Spleen (tissue), 11 donors: ENCODE results near the gene FST. TPM values are rescaled to one million over a fixed set of nuclear protein-coding genes. Genes with fewer than 3 reads are reported as not detected.

ENCODE experiments used
- DNase-seq: peaks from one replicate; pipeline ENCODE4 v3.0.0-alpha.2; 2020
- H3K27ac ChIP-seq, 8 donors: fragments of 200-600 bp; sonication (generic) in 7 of 8; 1 replicate in 4 of 8; 2 replicates in 4 of 8; pipeline versions ENCODE4 v1.5.0 to v1.8.0; 2016 to 2021; ENCODE audit warnings: inconsistent platforms in 4 of 8, mild to moderate bottlenecking in 4 of 8, moderate library complexity in 1 of 8
- H3K27me3 ChIP-seq, 7 donors: fragments of 200-600 bp; sonication (generic) in 6 of 7; replicated peaks in 1 of 7; 1 replicate in 4 of 7; 2 replicates in 3 of 7; pipeline versions ENCODE4 v1.5.0 to v1.8.0; 2016 to 2021; ENCODE audit warnings: inconsistent platforms in 3 of 7, mild to moderate bottlenecking in 1 of 7
- H3K36me3 ChIP-seq, 6 donors: fragments of 200-600 bp; sonication (generic) in 5 of 6; 1 replicate in 4 of 6; 2 replicates in 2 of 6; pipeline versions ENCODE4 v1.5.0 to v1.8.0; 2016 to 2021; ENCODE audit warnings: inconsistent platforms in 2 of 6
- H3K4me1 ChIP-seq, 6 donors: fragments of 200-600 bp; sonication (generic) in 5 of 6; 1 replicate in 3 of 6; 2 replicates in 3 of 6; pipeline versions ENCODE4 v1.5.0 to v1.8.0; 2016 to 2021; ENCODE audit warnings: inconsistent platforms in 3 of 6
- H3K4me3 ChIP-seq, 8 donors: fragments of 200-600 bp; sonication (generic) in 7 of 8; 1 replicate in 4 of 8; 2 replicates in 4 of 8; pipeline versions ENCODE4 v1.5.0 to v1.8.0; 2016 to 2021; ENCODE audit warnings: inconsistent platforms in 4 of 8, mild to moderate bottlenecking in 4 of 8, moderate library complexity in 2 of 8
- H3K9me3 ChIP-seq, 8 donors: fragments of 200-600 bp; sonication (generic) in 7 of 8; 1 replicate in 4 of 8; 2 replicates in 4 of 8; pipeline versions ENCODE4 v1.5.0 to v1.8.0; 2016 to 2021; ENCODE audit warnings: inconsistent platforms in 4 of 8
- CTCF ChIP-seq, 11 experiments: fragments of 200-600 bp in 7 of 11; fragments of 450-650 bp in 4 of 11; sonication (generic) in 4 of 11; IDR thresholded peaks in 8 of 11; conservative IDR thresholded peaks in 3 of 11; 1 replicate in 7 of 11; 2 replicates in 4 of 11; pipeline versions ENCODE4 v1.4.0 to v1.8.0; 2016 to 2021; ENCODE audit warnings: antibody characterized with exemption in 11 of 11, inconsistent platforms in 4 of 11, mild to moderate bottlenecking in 1 of 11
- POLR2A ChIP-seq, 3 donors: fragments of 450-650 bp; IDR thresholded peaks; one replicate each; pipeline ENCODE4 v1.5.1; 2017; ENCODE audit warnings: antibody characterized with exemption in 3 of 3, mild to moderate bottlenecking in 1 of 3
- POLR2AphosphoS5 ChIP-seq, 3 donors: sonication (generic); formaldehyde crosslinking; IDR thresholded peaks; one replicate each; pipeline ENCODE4 v1.5.1; 2017; ENCODE audit warnings: antibody characterized with exemption in 3 of 3
- WGBS, 5 donors: extraction: QIAGEN DNeasy Blood & Tissue Kit in 3 of 5; methylation state at CpG; one replicate each; pipeline versions ENCODE4 v1.1.5 to v1.1.7; 2013 to 2018; 5-methylcytosine and 5-hydroxymethylcytosine counted together
- intact Hi-C: fragments of 100-400 bp; cut with DNase I; formaldehyde crosslinking; loops from one replicate; pipeline ENCODE4 v1.15.0; 2023; ENCODE audit warnings: low total_unique reads
- polyA plus RNA-seq, 3 donors: library from polyadenylated mRNA; stranded (reverse); fragments of 200-250 nt; gene quantifications; one replicate each; pipeline ENCODE4 v1.2.1, GENCODE V29; 2013
- total RNA-seq, 7 donors: library from RNA; depleted of rRNA in 3 of 7; stranded (reverse); fragments of >200 nt in 3 of 7; fragmentation: NEBNext Ultra II Directional in 4 of 7; extraction: Animal tissue kit (Norgen Biotek cat#: 25700) in 4 of 7; gene quantifications; one replicate each; pipeline versions ENCODE4 v1.1.0 to v1.2.1, GENCODE V29; 2016 to 2021
- donor health status: healthy with polysubstance abuse.
- donor health status: DM: no; HTN: no; CAD: no; lungs with moderate emphysema.
- donor health status: DM: no; HTN: no; CAD: no.
- donor health status: Bipolar disorder and iron deficiency.
- donor health status: healthy.
- donor health status: DM: no; HTN: no; CAD: no.
- donor health status: DM: yes; HTN: yes; CAD: no.

The FST gene
- total and polyA plus RNA-seq, 10 donors, result 0.06 to 0.40 (median 0.21) TPM; not detected in 6

DNA sequence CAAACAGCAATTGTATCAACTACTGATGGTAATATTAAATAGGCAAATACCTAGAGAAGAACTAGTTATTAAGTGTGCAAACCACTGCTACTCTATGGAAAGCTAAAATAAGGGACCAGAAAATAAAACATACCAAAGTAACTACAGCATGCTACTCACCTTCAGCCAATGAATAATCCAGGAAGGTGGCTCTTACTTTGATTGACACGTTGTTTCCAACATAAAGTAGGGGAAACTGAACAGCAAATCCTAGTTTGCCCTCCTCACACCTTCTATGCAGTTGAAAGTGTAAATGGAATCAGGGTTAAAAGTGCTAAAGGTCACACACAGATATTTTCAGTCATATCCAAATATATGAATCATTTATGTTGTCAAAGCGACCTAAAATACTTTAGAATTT is 5.1 kb upstream of the FST start:
- no peaks in the 10 kb centered on the region for H3K9me3 ChIP-seq
- DNase-seq, result no peak
- intact Hi-C loops, result loop anchor here (5.0 kb wide), 1 partner anchor 742 kb away; no protein-coding TSS in a partner anchor
- TF ChIP-seq POLR2A (IDR thresholded peaks at IDR 0.05) (no peak), CTCF (IDR thresholded peaks at IDR 0.05 in 8 of 11, conservative IDR thresholded peaks at IDR 0.05 in 3 of 11) (no peak), POLR2AphosphoS5 (IDR thresholded peaks at IDR 0.05) (no peak)
- H3K4me1 ChIP-seq, result peaks cover 3 to 24% (median 20%) of the 10 kb centered on the region in 6 donors
- H3K36me3 ChIP-seq, result no peaks in the 10 kb centered on the region
- H3K27ac ChIP-seq, result no peak overlapping the region
- no peak overlapping the region for H3K4me3 ChIP-seq
- WGBS, 5 donors, result 70 to 92% (median 81%) methylated on average over 2 of the region's 2 CpGs
- H3K27me3 ChIP-seq, result peaks cover 4 to 63% (median 24%) of the 10 kb centered on the region in 7 donors

- intact Hi-C loops, result loop anchor here (5.0 kb wide), 1 partner anchor 741 kb away; no protein-coding TSS in a partner anchor
- Histone ChIP-seq H3K9me3 (no peaks in the 10 kb centered on the region), H3K27me3 (peaks cover 4 to 70% (median 29%) of the 10 kb centered on the region in 7 donors), H3K4me1 (peaks cover 6 to 31% (median 26%) of the 10 kb centered on the region in 6 donors), H3K4me3 (no peak overlapping the region), H3K36me3 (no peaks in the 10 kb centered on the region), H3K27ac (no peak overlapping the region)
- TF ChIP-seq POLR2AphosphoS5 (IDR thresholded peaks at IDR 0.05), result no peak
- no peak for TF ChIP-seq CTCF (IDR thresholded peaks at IDR 0.05 in 8 of 11, conservative IDR thresholded peaks at IDR 0.05 in 3 of 11)
- TF ChIP-seq POLR2A (IDR thresholded peaks at IDR 0.05), result no peak
- whole genome bisulfite sequencing, 5 donors, result 57 to 82% (median 70%) methylated on average over 3 of the region's 3 CpGs
- DNase-seq, result no peak
These were observed 4.4 kb upstream of the FST start for GRCh38 chr5:53476019-53476418.

DNA sequence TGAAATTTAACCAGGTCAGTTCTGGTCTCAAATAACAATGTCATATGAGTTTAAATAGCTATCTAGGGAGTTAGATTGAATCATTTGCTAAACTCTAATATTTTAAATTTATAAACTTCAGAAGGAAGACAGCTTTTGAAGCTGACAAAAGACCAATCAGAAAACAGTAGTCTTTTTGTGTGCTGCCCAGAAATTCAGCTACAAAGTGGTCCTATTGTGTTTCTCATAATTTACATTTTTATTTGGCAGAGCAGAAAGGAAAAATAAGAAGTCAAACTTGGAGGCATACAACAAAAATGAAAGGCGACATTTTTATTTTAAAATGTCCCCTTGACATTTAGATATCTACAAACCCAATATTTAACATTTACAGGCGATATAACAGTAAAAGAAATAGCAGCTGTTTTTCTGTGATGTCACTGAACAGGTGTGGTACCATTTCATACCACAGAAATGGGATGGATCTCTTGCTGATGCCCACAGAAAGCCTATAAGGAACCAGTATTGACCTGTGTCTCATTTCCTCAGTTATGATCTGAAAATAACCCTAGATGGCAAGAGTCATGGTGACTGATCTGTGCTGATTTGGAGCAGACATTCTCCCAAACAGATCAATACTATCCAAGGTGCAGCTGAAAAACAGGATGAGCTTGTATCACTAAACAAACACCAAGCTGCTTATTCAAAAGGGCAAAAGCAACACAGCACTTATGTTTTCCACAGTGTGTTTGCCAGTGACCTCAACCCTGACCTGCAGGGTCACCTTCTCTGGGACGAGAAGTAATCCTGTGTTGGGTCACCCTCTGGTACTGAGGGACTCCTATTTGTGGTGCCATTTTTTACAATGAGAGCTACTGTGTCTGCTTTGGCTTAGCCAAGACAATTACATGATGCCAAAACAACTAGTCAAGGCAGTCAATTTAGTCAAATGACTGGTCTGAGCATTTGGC is 3.6 kb upstream of the FST start:
- no peak overlapping the region for H3K4me3 ChIP-seq
- H3K27ac ChIP-seq, result no peak overlapping the region
- H3K36me3 ChIP-seq, result no peaks in the 10 kb centered on the region
- intact Hi-C loops, result loop anchor here (5.0 kb wide), 1 partner anchor 740 kb away; no protein-coding TSS in a partner anchor
- H3K4me1 ChIP-seq, result peaks cover 14 to 39% (median 34%) of the 10 kb centered on the region in 6 donors
- 72 to 77% (median 75%) methylated on average over 3 of the region's 3 CpGs for WGBS, 5 donors
- TF ChIP-seq POLR2A (IDR thresholded peaks at IDR 0.05) (no peak), POLR2AphosphoS5 (IDR thresholded peaks at IDR 0.05) (no peak), CTCF (IDR thresholded peaks at IDR 0.05 in 8 of 11, conservative IDR thresholded peaks at IDR 0.05 in 3 of 11) (no peak)
- no peak for DNase-seq
- peaks cover 4 to 78% (median 30%) of the 10 kb centered on the region in 7 donors for H3K27me3 ChIP-seq
- H3K9me3 ChIP-seq, result no peaks in the 10 kb centered on the region
